ENCODE measurements around the gene ISY1.
"Not testable (repeated sequence)": the region's sequence is repeated elsewhere in the genome, so short reads cannot be mapped to it uniquely, and the experiment has no call there.

GRCh38 chr3:129165594-129165993, 4.7 kb upstream of the ISY1 start:
- not testable (repeated sequence) for TF ChIP-seq POLR2A (IDR thresholded peaks at IDR 0.05)
- TF ChIP-seq, protein P1, sequence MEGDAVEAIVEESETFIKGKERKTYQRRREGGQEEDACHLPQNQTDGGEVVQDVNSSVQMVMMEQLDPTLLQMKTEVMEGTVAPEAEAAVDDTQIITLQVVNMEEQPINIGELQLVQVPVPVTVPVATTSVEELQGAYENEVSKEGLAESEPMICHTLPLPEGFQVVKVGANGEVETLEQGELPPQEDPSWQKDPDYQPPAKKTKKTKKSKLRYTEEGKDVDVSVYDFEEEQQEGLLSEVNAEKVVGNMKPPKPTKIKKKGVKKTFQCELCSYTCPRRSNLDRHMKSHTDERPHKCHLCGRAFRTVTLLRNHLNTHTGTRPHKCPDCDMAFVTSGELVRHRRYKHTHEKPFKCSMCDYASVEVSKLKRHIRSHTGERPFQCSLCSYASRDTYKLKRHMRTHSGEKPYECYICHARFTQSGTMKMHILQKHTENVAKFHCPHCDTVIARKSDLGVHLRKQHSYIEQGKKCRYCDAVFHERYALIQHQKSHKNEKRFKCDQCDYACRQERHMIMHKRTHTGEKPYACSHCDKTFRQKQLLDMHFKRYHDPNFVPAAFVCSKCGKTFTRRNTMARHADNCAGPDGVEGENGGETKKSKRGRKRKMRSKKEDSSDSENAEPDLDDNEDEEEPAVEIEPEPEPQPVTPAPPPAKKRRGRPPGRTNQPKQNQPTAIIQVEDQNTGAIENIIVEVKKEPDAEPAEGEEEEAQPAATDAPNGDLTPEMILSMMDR (IDR thresholded peaks at IDR 0.05): not testable (repeated sequence)
